Caco-2 (cell line): ENCODE results near the gene KREMEN1. TPM values are rescaled to one million over a fixed set of nuclear protein-coding genes. Genes with fewer than 3 reads are reported as not detected.

ENCODE experiments used
- BruUV-seq: library from RNA; stranded (reverse); fragments of 400-500 nt; replicated peaks from 2 replicates; lab custom pipeline; 2021; lab: Mats Ljungman, UMichigan
- CTCF ChIA-PET: fragments of 300-600 bp; sonication (Branson Sonifier 250); formaldehyde crosslinking; loops from one replicate; lab custom pipeline; 2022; ENCODE audit warnings: antibody characterized with exemption; lab: Charles Lee
- POLR2A ChIA-PET: fragments of 300-600 bp; sonication (Branson Sonifier 250); formaldehyde crosslinking; loops from one replicate; lab custom pipeline; 2022; ENCODE audit warnings: antibody characterized with exemption; lab: Charles Lee
- DNase-seq, 2 experiments: peaks; one replicate each; pipeline versions ENCODE4 v3.0.0 to v3.0.0-alpha.2; 2020 to 2022
- H3K27me3 ChIP-seq: replicated peaks from 2 replicates; pipeline ENCODE4 v1.6.0; 2011; ENCODE audit warnings: low read length; ENCODE audit not compliant: control insufficient read depth, insufficient read depth
- H3K36me3 ChIP-seq: 2 replicates; pipeline ENCODE4 v1.5.1; 2011; ENCODE audit warnings: low read length; ENCODE audit not compliant: control insufficient read depth, insufficient read depth
- H3K4me1 ChIP-seq: fragments of 250-450 bp; sonication (Bioruptor Pico); 2 replicates; pipeline ENCODE4 v1.5.1; 2020; ENCODE audit warnings: mild to moderate bottlenecking
- H3K4me3 ChIP-seq: 2 replicates; pipeline ENCODE4 v1.5.1; 2011; ENCODE audit warnings: low read depth, mild to moderate bottlenecking, control low read depth, low read length
- H3K9me3 ChIP-seq: fragments of 250-450 bp; sonication (Bioruptor Pico); 2 replicates; pipeline ENCODE4 v1.5.1; 2020; ENCODE audit warnings: mild to moderate bottlenecking, moderate library complexity
- H3K27ac Mint-ChIP-seq: one replicate; pipeline ENCODE4 v1.8.0; 2022; ENCODE audit warnings: mixed read lengths; ENCODE audit not compliant: unreplicated experiment
- H3K27me3 Mint-ChIP-seq: one replicate; pipeline ENCODE4 v1.8.0; 2022; ENCODE audit warnings: mixed read lengths; ENCODE audit not compliant: insufficient read depth, unreplicated experiment
- H3K36me3 Mint-ChIP-seq: one replicate; pipeline ENCODE4 v1.8.0; 2022; ENCODE audit warnings: mild to moderate bottlenecking, mixed read lengths; ENCODE audit not compliant: insufficient read depth, unreplicated experiment
- H3K4me1 Mint-ChIP-seq: one replicate; pipeline ENCODE4 v1.8.0; 2022; ENCODE audit warnings: low read depth, mixed read lengths; ENCODE audit not compliant: unreplicated experiment
- H3K4me3 Mint-ChIP-seq: one replicate; pipeline ENCODE4 v1.8.0; 2022; ENCODE audit warnings: mild to moderate bottlenecking, moderate library complexity, mixed read lengths; ENCODE audit not compliant: unreplicated experiment
- H3K9me3 Mint-ChIP-seq: one replicate; pipeline ENCODE4 v1.8.0; 2022; ENCODE audit warnings: mixed read lengths; ENCODE audit not compliant: unreplicated experiment
- intact Hi-C: fragments of 100-400 bp; cut with micrococcal nuclease; formaldehyde crosslinking; loops from one replicate; pipeline ENCODE4 v1.10.0; 2022; ENCODE audit not compliant: unreplicated experiment
- total RNA-seq: library from RNA; stranded (reverse); gene quantifications from 2 replicates; pipeline ENCODE4 v1.2.3, GENCODE V29; 2022
- TF ChIP-seq, protein P1 (sequence below), 2 experiments: fragments of 200-600 bp in 1 of 2; IDR thresholded peaks; 1 replicate in 1 of 2; 2 replicates in 1 of 2; pipeline versions ENCODE4 v1.5.1 to v1.8.0; 2011 to 2022; ENCODE audit warnings: antibody characterized with exemption in 1 of 2, control low read depth in 1 of 2, inconsistent platforms in 1 of 2, low read depth in 1 of 2, low read length in 1 of 2, mild to moderate bottlenecking in 1 of 2, moderate library complexity in 1 of 2; ENCODE audit not compliant: insufficient read depth in 1 of 2, severe bottlenecking in 1 of 2, unreplicated experiment in 1 of 2

The KREMEN1 gene
- total RNA-seq, 1 experiment from 2014 or later, result 29.7 TPM

DNA sequence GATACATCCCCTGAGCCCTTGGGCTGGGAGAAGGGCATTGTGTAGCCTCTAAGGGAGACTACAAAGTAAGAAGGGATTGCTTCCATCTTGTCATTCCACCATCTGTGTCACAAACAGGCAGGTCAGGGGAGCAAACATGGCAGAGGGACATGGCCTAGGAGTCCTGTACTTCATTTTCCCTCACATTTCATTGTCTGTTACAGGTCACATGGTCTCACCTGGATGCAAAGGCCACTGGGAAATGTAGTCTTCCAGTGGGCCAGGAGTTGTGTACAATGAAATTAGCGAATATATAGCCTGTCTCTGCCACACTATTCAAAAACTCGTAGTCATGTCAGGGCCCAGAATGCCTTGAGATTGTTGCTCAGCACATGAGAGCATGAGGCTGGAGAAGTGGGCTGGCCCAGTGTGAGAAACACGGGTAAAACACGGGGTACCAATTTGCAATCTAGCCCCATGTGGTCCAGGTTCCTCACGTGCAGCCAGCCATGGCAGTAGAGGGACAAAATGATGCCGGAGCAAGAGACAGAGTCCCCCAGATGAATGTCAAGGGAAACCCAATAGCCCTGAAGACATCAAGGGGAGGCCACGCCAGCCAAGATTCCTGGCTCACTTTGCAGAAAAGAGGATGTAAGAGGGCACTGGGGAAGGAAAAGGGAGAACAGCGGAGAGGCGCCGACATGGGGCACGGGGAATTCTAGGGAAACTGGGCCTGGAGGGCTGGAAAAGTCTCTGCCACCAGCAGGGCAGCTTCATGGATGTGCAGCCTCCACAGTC is 85.1 kb downstream of the KREMEN1 start:
- Histone ChIP-seq H3K4me1 (no peaks in the 10 kb centered on the region), H3K9me3 (no peaks in the 10 kb centered on the region), H3K36me3 (no peaks in the 10 kb centered on the region), H3K27me3 (no peaks in the 10 kb centered on the region), H3K4me3 (no peak overlapping the region)
- Mint-ChIP-seq H3K36me3 (no peaks in the 10 kb centered on the region), H3K27ac (no peak overlapping the region), H3K9me3 (no peaks in the 10 kb centered on the region), H3K27me3 (no peaks in the 10 kb centered on the region), H3K4me1 (peaks cover 5% of the 10 kb centered on the region), H3K4me3 (no peak overlapping the region)
- POLR2A ChIA-PET, result no interaction called here
- no TSS peak for BruUV-seq
- DNase-seq, result peak in 1 of 2 experiments; percentile 25
- intact Hi-C loops, result loop anchor here (10.0 kb wide), 1 partner anchor 303 kb away; no protein-coding TSS in a partner anchor
- CTCF ChIA-PET, result no interaction called here
- TF ChIP-seq, protein P1, sequence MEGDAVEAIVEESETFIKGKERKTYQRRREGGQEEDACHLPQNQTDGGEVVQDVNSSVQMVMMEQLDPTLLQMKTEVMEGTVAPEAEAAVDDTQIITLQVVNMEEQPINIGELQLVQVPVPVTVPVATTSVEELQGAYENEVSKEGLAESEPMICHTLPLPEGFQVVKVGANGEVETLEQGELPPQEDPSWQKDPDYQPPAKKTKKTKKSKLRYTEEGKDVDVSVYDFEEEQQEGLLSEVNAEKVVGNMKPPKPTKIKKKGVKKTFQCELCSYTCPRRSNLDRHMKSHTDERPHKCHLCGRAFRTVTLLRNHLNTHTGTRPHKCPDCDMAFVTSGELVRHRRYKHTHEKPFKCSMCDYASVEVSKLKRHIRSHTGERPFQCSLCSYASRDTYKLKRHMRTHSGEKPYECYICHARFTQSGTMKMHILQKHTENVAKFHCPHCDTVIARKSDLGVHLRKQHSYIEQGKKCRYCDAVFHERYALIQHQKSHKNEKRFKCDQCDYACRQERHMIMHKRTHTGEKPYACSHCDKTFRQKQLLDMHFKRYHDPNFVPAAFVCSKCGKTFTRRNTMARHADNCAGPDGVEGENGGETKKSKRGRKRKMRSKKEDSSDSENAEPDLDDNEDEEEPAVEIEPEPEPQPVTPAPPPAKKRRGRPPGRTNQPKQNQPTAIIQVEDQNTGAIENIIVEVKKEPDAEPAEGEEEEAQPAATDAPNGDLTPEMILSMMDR (IDR thresholded peaks at IDR 0.05; ENCODE audit: insufficient read depth in 1 of 2, low read depth in 1 of 2, low read length in 1 of 2, severe bottlenecking in 1 of 2, unreplicated experiment in 1 of 2), result no peak

GRCh38 chr22:29158546-29158945 is 85.7 kb downstream of the KREMEN1 start:
- intact Hi-C loops, result loop anchor here (10.0 kb wide), 1 partner anchor 304 kb away; no protein-coding TSS in a partner anchor

GRCh38 chr22:29163808-29164207 is 91.0 kb downstream of the KREMEN1 start:
- Mint-ChIP-seq H3K9me3 (no peaks in the 10 kb centered on the region), H3K36me3 (no peaks in the 10 kb centered on the region), H3K27me3 (no peaks in the 10 kb centered on the region), H3K4me3 (no peak overlapping the region), H3K27ac (no peak overlapping the region), H3K4me1 (no peaks in the 10 kb centered on the region)
- ChIA-PET CTCF (no interaction called here), POLR2A (interaction anchor here (0.6 kb wide), 1 partner anchor 26 kb away, joined by 3 read pairs; no protein-coding TSS in a partner anchor)
- TF ChIP-seq, protein P1 (IDR thresholded peaks at IDR 0.05; ENCODE audit: insufficient read depth in 1 of 2, low read depth in 1 of 2, low read length in 1 of 2, severe bottlenecking in 1 of 2, unreplicated experiment in 1 of 2), result no peak
- DNase-seq, result no peak
- H3K4me3 ChIP-seq, result no peak overlapping the region
- no peaks in the 10 kb centered on the region for H3K9me3 ChIP-seq
- no peaks in the 10 kb centered on the region for H3K27me3 ChIP-seq
- no peaks in the 10 kb centered on the region for H3K4me1 ChIP-seq
- intact Hi-C loops, result no loop called here
- no peaks in the 10 kb centered on the region for H3K36me3 ChIP-seq
- BruUV-seq, result no TSS peak

More at GRCh38 chr22:29158546-29158945, 85.7 kb downstream of the KREMEN1 start:
- no peaks in the 10 kb centered on the region for H3K36me3 Mint-ChIP-seq
- Histone ChIP-seq H3K4me3 (no peak overlapping the region), H3K36me3 (no peaks in the 10 kb centered on the region), H3K9me3 (no peaks in the 10 kb centered on the region), H3K4me1 (no peaks in the 10 kb centered on the region), H3K27me3 (no peaks in the 10 kb centered on the region)
- no peak for DNase-seq
- H3K4me1 Mint-ChIP-seq, result peaks cover 5% of the 10 kb centered on the region
- no peak overlapping the region for H3K4me3 Mint-ChIP-seq
- ChIA-PET CTCF (interaction anchor here (0.6 kb wide), 1 partner anchor 135 kb away, joined by 5 read pairs; no protein-coding TSS in a partner anchor), POLR2A (no interaction called here)
- no TSS peak for BruUV-seq
- H3K9me3 Mint-ChIP-seq, result no peaks in the 10 kb centered on the region
- H3K27ac Mint-ChIP-seq, result no peak overlapping the region
- H3K27me3 Mint-ChIP-seq, result no peaks in the 10 kb centered on the region
- TF ChIP-seq, protein P1 (IDR thresholded peaks at IDR 0.05; ENCODE audit: insufficient read depth in 1 of 2, low read depth in 1 of 2, low read length in 1 of 2, severe bottlenecking in 1 of 2, unreplicated experiment in 1 of 2), result no peak
